ENCODE results near the gene TYW3.
A peak's percentile ranks its signal among the peaks of the same experiment; 100 is the strongest.
"Not testable (repeated sequence)": the region's sequence is repeated elsewhere in the genome, so short reads cannot be mapped to it uniquely, and the experiment has no call there.

Gene TYW3

DNA sequence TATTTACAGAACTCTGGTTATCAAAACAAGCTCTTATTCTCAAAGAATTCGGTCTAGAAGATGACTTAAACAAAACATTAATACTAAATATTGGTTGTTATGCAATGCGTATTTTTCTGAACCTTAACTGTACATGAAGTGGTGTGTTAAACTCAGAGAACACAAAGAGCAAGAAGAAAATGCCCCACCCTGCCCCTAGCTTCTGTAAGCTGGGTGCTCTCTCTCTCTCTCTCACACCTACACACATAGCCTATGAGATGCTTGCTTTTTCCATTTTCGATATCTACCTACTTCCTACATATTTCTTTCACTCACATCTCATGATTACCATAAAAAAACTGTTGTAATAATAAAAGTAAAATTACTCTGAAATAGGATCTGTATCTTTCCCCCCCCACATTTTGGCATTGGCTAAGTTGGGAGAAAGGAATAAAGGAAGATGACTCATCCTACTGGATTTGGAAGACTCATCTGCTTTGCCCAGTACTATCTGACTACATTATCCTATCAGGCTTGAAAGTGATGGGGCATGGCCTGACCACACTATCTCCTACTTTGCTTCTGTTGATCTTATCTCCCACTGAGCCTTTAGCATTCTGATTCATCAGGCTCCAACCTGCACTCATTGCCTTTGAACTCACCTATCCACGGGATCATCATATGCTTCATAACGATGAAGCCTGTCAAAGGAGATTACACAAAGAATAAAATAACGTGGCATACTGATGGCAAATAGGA is 3.0 kb upstream of the TYW3 start:
- DNase-seq (ENCODE audit: low read depth), result no peak
- TF ChIP-seq, protein P1, sequence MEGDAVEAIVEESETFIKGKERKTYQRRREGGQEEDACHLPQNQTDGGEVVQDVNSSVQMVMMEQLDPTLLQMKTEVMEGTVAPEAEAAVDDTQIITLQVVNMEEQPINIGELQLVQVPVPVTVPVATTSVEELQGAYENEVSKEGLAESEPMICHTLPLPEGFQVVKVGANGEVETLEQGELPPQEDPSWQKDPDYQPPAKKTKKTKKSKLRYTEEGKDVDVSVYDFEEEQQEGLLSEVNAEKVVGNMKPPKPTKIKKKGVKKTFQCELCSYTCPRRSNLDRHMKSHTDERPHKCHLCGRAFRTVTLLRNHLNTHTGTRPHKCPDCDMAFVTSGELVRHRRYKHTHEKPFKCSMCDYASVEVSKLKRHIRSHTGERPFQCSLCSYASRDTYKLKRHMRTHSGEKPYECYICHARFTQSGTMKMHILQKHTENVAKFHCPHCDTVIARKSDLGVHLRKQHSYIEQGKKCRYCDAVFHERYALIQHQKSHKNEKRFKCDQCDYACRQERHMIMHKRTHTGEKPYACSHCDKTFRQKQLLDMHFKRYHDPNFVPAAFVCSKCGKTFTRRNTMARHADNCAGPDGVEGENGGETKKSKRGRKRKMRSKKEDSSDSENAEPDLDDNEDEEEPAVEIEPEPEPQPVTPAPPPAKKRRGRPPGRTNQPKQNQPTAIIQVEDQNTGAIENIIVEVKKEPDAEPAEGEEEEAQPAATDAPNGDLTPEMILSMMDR (IDR thresholded peaks at IDR 0.05; ENCODE audit: low read depth, low read length, missing control alignments), result no peak

DNA sequence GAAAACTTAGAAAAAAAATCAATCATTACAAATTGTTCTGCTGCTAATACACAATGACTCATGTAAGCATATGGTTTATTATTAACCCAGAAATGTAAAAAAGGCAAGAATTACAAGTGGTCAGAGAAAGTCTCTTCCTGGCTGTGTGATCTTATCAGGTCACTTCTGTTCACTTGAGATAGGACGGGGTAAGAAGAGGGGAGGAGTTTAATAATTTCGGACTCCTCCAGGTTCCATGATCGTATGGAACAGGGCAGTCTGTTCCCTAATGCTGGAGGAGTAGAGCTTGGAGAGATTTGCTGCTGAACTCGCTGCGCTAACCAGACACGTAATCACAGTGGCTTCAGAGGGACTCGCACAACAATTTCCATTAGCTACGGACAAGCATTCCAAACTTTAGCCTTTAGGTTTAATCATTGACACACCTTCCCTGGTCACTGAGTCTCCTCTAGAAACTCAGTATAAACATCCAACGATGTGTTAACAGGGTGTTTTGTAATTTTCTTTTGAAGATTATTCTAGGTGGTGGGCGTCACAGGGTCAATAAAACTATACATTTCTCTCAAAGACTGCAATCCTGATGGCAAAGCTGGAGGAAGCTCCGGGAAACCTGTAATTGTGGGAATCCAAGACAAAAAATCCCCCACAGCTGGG is 1.4 kb upstream of the TYW3 start:
- H3K4me3 ChIP-seq (ENCODE audit: low read depth, low read length), result peak overlapping the region; percentile 77
- TF ChIP-seq, protein P1 (IDR thresholded peaks at IDR 0.05; ENCODE audit: low read depth, low read length, missing control alignments), result no peak
- no peak for DNase-seq (ENCODE audit: low read depth)

More for the DNA sequence above, 3.0 kb upstream of the TYW3 start:
- no peak overlapping the region for H3K4me3 ChIP-seq (ENCODE audit: low read depth, low read length)

DNA sequence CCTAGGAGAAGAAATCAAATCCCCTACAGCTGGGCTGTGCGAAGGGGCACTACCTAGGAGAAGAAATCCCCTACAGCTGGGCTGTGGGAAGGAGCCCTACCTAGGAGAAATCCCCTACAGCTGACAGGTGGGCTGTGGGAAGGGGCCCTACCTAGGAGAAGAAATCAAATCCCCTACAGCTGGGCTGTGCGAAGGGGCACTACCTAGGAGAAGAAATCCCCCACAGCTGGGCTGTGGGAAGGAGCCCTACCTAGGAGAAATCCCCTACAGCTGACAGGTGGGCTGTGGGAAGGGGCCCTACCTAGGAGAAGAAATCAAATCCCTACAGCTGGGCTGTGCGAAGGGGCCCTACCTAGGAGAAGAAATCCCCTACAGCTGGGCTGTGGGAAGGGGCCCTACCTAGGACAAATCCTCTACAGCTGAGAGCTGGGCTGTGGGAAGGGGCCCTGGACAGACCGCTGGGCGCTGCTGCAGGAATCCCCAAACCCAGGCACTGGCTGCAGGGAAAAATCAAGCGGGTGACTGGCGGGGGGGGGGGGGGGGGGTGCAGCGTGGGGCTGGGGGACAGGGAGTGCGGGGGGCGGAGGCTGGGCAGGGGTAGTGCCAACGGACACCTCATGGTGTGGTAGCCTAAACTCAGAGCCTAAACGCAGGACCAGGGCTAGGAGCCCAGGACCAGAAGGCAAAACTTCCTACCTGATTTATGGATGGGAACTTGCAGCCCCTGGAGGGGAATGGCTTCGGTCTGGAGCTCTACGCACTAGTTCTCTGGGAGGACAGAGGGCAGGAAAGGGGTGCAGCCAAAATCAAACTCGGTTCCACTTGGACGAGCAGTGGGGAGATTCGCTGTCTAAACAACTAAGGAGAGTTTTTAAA is 643 bp upstream of the TYW3 start:
- not testable (repeated sequence) for DNase-seq (ENCODE audit: low read depth)

DNA sequence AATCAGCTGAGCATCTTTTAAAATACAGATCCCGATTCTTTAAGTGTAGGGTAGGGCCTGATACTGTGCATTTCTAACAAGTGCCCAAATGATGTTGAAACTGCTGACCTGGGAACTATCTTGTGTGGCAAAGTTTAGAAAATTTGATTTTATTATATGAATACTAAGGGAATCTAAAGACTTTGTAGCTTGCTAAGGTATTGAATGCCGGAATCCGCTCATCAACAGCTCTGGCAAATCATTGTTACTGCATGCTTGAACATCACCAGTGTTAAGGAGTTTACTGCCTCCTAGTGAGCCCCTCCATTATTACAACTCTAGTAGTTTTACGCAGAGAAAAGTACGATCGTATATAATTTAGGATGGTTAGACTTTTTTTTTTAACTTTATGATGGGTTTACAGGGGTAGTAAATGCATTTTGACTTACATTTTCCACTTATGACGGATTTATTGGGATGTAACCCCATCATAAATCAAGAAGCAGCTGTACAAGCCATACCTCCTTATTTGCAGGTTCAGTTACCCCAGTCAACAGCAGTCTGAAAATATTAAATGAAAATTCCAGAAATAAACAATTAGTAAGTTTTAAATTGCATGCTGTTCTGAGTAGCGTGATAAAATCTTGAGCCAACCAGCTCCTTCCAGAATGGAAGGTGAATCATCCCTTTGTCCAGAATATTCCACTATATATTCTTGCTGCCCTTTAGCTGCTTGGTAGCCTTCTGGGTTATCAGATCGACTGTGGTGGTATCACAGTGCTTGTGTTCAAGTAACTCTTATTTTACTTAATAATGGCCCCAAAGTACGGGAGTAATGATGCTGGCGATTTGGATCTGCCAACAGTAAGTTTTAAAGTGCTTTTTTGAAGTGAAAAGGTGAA is 892 bp downstream of the TYW3 start:
- TF ChIP-seq, protein P1 (IDR thresholded peaks at IDR 0.05; ENCODE audit: low read depth, low read length, missing control alignments), result peak; percentile 70
- peak; percentile 69 for DNase-seq (ENCODE audit: low read depth)

More for the DNA sequence above, 643 bp upstream of the TYW3 start:
- peak overlapping the region; percentile 77 for H3K4me3 ChIP-seq (ENCODE audit: low read depth, low read length)

DNA sequence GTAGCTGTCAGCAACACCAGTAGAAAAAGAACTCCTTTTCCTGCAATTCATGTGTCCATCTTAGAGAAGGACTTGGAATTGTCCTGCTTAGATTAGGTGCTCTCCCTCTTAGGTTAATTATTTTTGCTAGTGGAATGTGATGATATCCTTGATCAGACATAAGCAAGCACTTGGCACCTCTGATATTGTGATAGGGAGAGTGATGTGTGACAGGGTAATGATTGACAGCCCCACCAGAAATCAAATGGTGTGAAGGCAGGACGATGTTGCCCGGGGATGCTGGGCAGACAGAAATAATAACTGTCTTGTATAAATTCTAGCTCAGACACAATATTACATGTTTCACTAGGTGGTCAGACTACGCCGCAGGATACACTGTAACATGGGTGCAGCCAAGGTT is 4.4 kb downstream of the TYW3 start:
- TF ChIP-seq, protein P1 (IDR thresholded peaks at IDR 0.05; ENCODE audit: low read depth, low read length, missing control alignments), result no peak

More for the DNA sequence above, 892 bp downstream of the TYW3 start:
- H3K4me3 ChIP-seq (ENCODE audit: low read depth, low read length), result peak overlapping the region; percentile 77

DNA sequence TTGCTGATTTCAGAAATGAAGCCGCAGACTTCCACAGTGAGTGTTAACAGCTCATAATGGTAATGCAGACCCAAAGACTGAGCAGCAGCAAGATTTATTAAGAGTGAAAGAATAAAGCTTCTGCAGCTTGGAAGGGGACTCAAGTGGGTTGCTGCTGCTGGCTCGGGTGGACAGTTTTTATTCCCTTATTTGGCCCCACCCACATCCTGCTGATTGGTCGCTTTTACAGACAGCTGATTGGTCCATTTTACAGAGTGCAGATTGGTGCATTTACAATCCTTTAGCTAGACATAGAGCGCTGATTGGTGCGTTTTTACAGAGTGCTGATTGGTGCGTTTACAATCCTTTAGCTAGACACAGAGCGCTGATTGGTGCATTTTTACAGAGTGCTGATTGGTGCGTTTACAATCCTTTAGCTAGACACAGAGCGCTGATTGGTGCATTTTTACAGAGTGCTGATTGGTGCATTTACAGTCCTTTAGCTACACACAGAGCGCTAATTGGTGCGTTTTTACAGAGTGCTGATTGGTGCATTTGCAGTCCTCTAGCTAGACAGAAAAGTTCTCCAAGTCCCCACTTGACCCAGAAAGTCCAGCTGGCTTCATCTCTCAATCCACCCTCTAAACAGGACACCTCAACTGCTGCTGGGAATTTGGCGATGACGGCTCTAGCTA is 7.5 kb downstream of the TYW3 start:
- not testable (repeated sequence) for DNase-seq (ENCODE audit: low read depth); H3K4me3 ChIP-seq (ENCODE audit: low read depth, low read length)

More for the DNA sequence above, 4.4 kb downstream of the TYW3 start:
- H3K4me3 ChIP-seq (ENCODE audit: low read depth, low read length), result no peak overlapping the region
- no peak for DNase-seq (ENCODE audit: low read depth)

DNA sequence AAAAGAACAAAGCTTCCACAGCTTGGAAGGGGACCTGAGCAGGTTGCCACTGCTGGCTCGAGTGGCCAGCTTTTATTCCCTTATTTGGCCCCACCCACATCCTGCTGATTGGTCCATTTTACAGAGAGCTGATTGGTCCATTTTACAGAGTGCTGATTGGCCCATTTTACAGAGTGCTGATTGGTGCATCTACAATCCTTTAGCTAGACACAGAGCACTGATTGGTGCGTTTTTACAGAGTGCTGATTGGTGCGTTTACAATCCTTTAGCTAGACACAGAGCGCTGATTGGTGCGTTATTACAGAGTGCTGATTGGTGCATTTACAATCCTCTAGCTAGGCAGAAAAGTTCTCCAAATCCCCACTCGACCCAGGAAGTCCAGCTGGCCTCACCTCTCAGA is 12.3 kb downstream of the TYW3 start:
- H3K4me3 ChIP-seq (ENCODE audit: low read depth, low read length); DNase-seq (ENCODE audit: low read depth): not testable (repeated sequence)

Measured in GM12864 (cell line).